GM18951 (cell line): ENCODE data around the gene STX8.

Experiments used
- POLR2A ChIP-seq: IDR thresholded peaks from 4 replicates; pipeline ENCODE4 v1.6.1; 2011; ENCODE audit warnings: mild to moderate bottlenecking; ENCODE audit not compliant: insufficient read length, insufficient read depth; ENCODE audit errors: extremely low read depth
- in situ Hi-C: fragments of 300-500 bp; cut with MboI; formaldehyde crosslinking; loops from one replicate; pipeline ENCODE4 v1.12.0; 2022; ENCODE audit warnings: low sequenced_read_pairs, mixed read lengths, inconsistent platforms; ENCODE audit not compliant: unreplicated experiment

The STX8 gene

GRCh38 chr17:9205520-9206409, 369.9 kb downstream of the STX8 start:
- in situ Hi-C loops: no loop called here
- no peak for TF ChIP-seq POLR2A

- in situ Hi-C loops: no loop called here
- TF ChIP-seq POLR2A: no peak
Observed at GRCh38 chr17:9204637-9205329, 370.8 kb downstream of the STX8 start.

- no peak for TF ChIP-seq POLR2A
- in situ Hi-C loops: no loop called here
Observed at GRCh38 chr17:9203771-9204425, 371.7 kb downstream of the STX8 start.

GRCh38 chr17:9202532-9202931, 373.1 kb downstream of the STX8 start:
- in situ Hi-C loops: no loop called here

GRCh38 chr17:9200699-9201359, 374.8 kb downstream of the STX8 start:
- peak; percentile 27 for TF ChIP-seq POLR2A
- in situ Hi-C loops: no loop called here

More at GRCh38 chr17:9202532-9202931, 373.1 kb downstream of the STX8 start:
- no peak for TF ChIP-seq POLR2A
